Upper lobe of left lung (tissue), 6 donors: ENCODE data around the gene CNTRL. TPM values are rescaled to one million over a fixed set of nuclear protein-coding genes. Genes with fewer than 3 reads are reported as not detected.
"Not testable (repeated sequence)": the region's sequence is repeated elsewhere in the genome, so short reads cannot be mapped to it uniquely, and the experiment has no call there.

Experiments
- ATAC-seq, 2 donors: fragments of 200-7000 bp; cut with Tn5 transposase; one replicate each; pipeline ENCODE4 v1.9.1; 2022; ENCODE audit warnings: mild to moderate bottlenecking in 2 of 2, moderate library complexity in 2 of 2; ENCODE audit not compliant: low FRiP score in 2 of 2
- DNase-seq, 2 donors: peaks; one replicate each; pipeline ENCODE4 v3.0.0-alpha.2; 2019 to 2020
- H3K27ac ChIP-seq, 4 donors: fragments of 200-600 bp; sonication (generic); one replicate each; pipeline ENCODE4 v1.5.1; 2016 to 2019
- H3K27me3 ChIP-seq, 4 donors: fragments of 200-600 bp; sonication (generic); one replicate each; pipeline ENCODE4 v1.5.1; 2017 to 2019
- H3K36me3 ChIP-seq, 4 donors: fragments of 200-600 bp; sonication (generic); one replicate each; pipeline ENCODE4 v1.5.1; 2016 to 2019
- H3K4me1 ChIP-seq, 4 donors: fragments of 200-600 bp; sonication (generic); one replicate each; pipeline ENCODE4 v1.5.1; 2018 to 2019
- H3K4me3 ChIP-seq, 4 donors: fragments of 200-600 bp; sonication (generic); one replicate each; pipeline ENCODE4 v1.5.1; 2017 to 2019; ENCODE audit warnings: mild to moderate bottlenecking in 2 of 4, moderate library complexity in 1 of 4
- H3K9me3 ChIP-seq, 4 donors: fragments of 200-600 bp; sonication (generic); one replicate each; pipeline ENCODE4 v1.5.1; 2018 to 2019
- CTCF ChIP-seq, 6 experiments: fragments of 450-650 bp in 4 of 6; fragments of 200-600 bp in 2 of 6; sonication (generic) in 2 of 6; IDR thresholded peaks; one replicate each; pipeline ENCODE4 v1.5.1; 2016 to 2019; ENCODE audit warnings: antibody characterized with exemption in 6 of 6
- EP300 ChIP-seq, 4 donors: sonication (generic); formaldehyde crosslinking; IDR thresholded peaks; one replicate each; pipeline ENCODE4 v1.5.1; 2017; ENCODE audit warnings: antibody characterized with exemption in 4 of 4, control low read depth in 2 of 4
- POLR2A ChIP-seq, 4 donors: fragments of 450-650 bp; IDR thresholded peaks; one replicate each; pipeline ENCODE4 v1.5.1; 2016 to 2017; ENCODE audit warnings: antibody characterized with exemption in 4 of 4, mild to moderate bottlenecking in 2 of 4
- POLR2AphosphoS5 ChIP-seq, 2 donors: sonication (generic); formaldehyde crosslinking; IDR thresholded peaks; one replicate each; pipeline ENCODE4 v1.5.1; 2017; ENCODE audit warnings: antibody characterized with exemption in 2 of 2
- WGBS, 2 donors: methylation state at CpG; one replicate each; pipeline ENCODE4 v1.1.5; 2017 to 2018; 5-methylcytosine and 5-hydroxymethylcytosine counted together
- total RNA-seq, 6 donors: library from RNA; depleted of rRNA in 4 of 6; stranded (reverse); fragments of >200 nt in 4 of 6; gene quantifications; one replicate each; pipeline versions ENCODE4 v1.1.0 to v1.2.1, GENCODE V29; 2016 to 2021
- donor health status: DM: no; HTN: no; CAD: no; lungs with moderate emphysema.
- donor health status: DM: no; HTN: yes; CAD: no; lungs with severe emphysema.

The CNTRL gene
- total RNA-seq, 6 donors from 2014 or later, result 16.1 to 52.4 (median 20.4) TPM

GRCh38 chr9:121098567-121099198 lies 23.9 kb downstream of the CNTRL start:
- Histone ChIP-seq H3K27ac (no peak overlapping the region), H3K27me3 (no peaks in the 10 kb centered on the region), H3K36me3 (peaks cover 0 to 21% (median 3%) of the 10 kb centered on the region in 4 donors), H3K4me3 (no peak overlapping the region), H3K9me3 (no peaks in the 10 kb centered on the region), H3K4me1 (no peaks in the 10 kb centered on the region)
- no peak for ATAC-seq
- DNase-seq, result no peak
- TF ChIP-seq CTCF (IDR thresholded peaks at IDR 0.05), result no peak
- TF ChIP-seq POLR2AphosphoS5 (IDR thresholded peaks at IDR 0.05), result no peak
- no peak for TF ChIP-seq POLR2A (IDR thresholded peaks at IDR 0.05)
- no peak for TF ChIP-seq EP300 (IDR thresholded peaks at IDR 0.05)
- WGBS, 2 donors, result 89 to 92% methylated on average over 5 of the region's 5 CpGs

- not testable (repeated sequence) for H3K27ac ChIP-seq, DNase-seq, ATAC-seq, H3K9me3 ChIP-seq, H3K4me1 ChIP-seq, H3K36me3 ChIP-seq, H3K27me3 ChIP-seq, H3K4me3 ChIP-seq
- WGBS, 2 donors, result 97 to 100% methylated on average over 5 of the region's 5 CpGs
These were observed 29.3 kb downstream of the CNTRL start for GRCh38 chr9:121104054-121104453.

GRCh38 chr9:121105531-121105930 lies 30.8 kb downstream of the CNTRL start:
- Histone ChIP-seq H3K4me1 (no peaks in the 10 kb centered on the region), H3K27me3 (no peaks in the 10 kb centered on the region), H3K36me3 (no peaks in the 10 kb centered on the region), H3K9me3 (no peaks in the 10 kb centered on the region), H3K27ac (no peak overlapping the region), H3K4me3 (no peak overlapping the region)
- DNase-seq (no peak), ATAC-seq (no peak)
- WGBS, 2 donors, result 32 to 62% methylated on average over 2 of the region's 2 CpGs
- TF ChIP-seq POLR2A (IDR thresholded peaks at IDR 0.05), result no peak
- no peak for TF ChIP-seq CTCF (IDR thresholded peaks at IDR 0.05)
- no peak for TF ChIP-seq EP300 (IDR thresholded peaks at IDR 0.05)
- TF ChIP-seq POLR2AphosphoS5 (IDR thresholded peaks at IDR 0.05), result no peak

- H3K27me3 ChIP-seq, result no peaks in the 10 kb centered on the region
- H3K27ac ChIP-seq, result no peak overlapping the region
- DNase-seq (no peak), ATAC-seq (no peak)
- no peaks in the 10 kb centered on the region for H3K36me3 ChIP-seq
- H3K4me3 ChIP-seq, result no peak overlapping the region
- TF ChIP-seq POLR2AphosphoS5 (IDR thresholded peaks at IDR 0.05), result no peak
- TF ChIP-seq EP300 (IDR thresholded peaks at IDR 0.05), result no peak
- WGBS, 2 donors, result 73 to 79% methylated on average over 1 of the region's 1 CpG
- H3K9me3 ChIP-seq, result no peaks in the 10 kb centered on the region
- H3K4me1 ChIP-seq, result no peaks in the 10 kb centered on the region
These were observed 32.3 kb downstream of the CNTRL start for GRCh38 chr9:121107029-121107428.

- Histone ChIP-seq H3K4me1 (no peaks in the 10 kb centered on the region), H3K27ac (no peak overlapping the region), H3K9me3 (no peaks in the 10 kb centered on the region), H3K36me3 (no peaks in the 10 kb centered on the region), H3K27me3 (no peaks in the 10 kb centered on the region), H3K4me3 (no peak overlapping the region)
- ATAC-seq (no peak), DNase-seq (no peak)
- WGBS, 2 donors, result 72 to 92% methylated on average over 1 of the region's 1 CpG
- TF ChIP-seq CTCF (IDR thresholded peaks at IDR 0.05) (no peak), EP300 (IDR thresholded peaks at IDR 0.05) (no peak), POLR2AphosphoS5 (IDR thresholded peaks at IDR 0.05) (no peak), POLR2A (IDR thresholded peaks at IDR 0.05) (no peak)
These were observed 33.1 kb downstream of the CNTRL start for GRCh38 chr9:121107881-121108280.

- peaks cover 0 to 3% (median 0%) of the 10 kb centered on the region in 4 donors for H3K36me3 ChIP-seq
- ATAC-seq (no peak), DNase-seq (no peak)
- H3K27me3 ChIP-seq, result no peaks in the 10 kb centered on the region
- H3K4me1 ChIP-seq, result no peaks in the 10 kb centered on the region
- H3K9me3 ChIP-seq, result no peaks in the 10 kb centered on the region
- no peak overlapping the region for H3K4me3 ChIP-seq
- no peak for TF ChIP-seq POLR2AphosphoS5 (IDR thresholded peaks at IDR 0.05)
- no peak for TF ChIP-seq EP300 (IDR thresholded peaks at IDR 0.05)
- TF ChIP-seq CTCF (IDR thresholded peaks at IDR 0.05), result no peak
- TF ChIP-seq POLR2A (IDR thresholded peaks at IDR 0.05), result no peak
- H3K27ac ChIP-seq, result no peak overlapping the region
- WGBS, 2 donors, result 70 to 88% methylated on average over 1 of the region's 1 CpG
These were observed 40.7 kb downstream of the CNTRL start for GRCh38 chr9:121115466-121115865.
